Putamen (tissue), 1 donor: ENCODE results near the gene GMPR2.

Source experiments
- DNase-seq: peaks from one replicate; pipeline ENCODE4 v3.0.0-alpha.2; 2016; ENCODE audit warnings: low spot score

GMPR2 gene

DNA sequence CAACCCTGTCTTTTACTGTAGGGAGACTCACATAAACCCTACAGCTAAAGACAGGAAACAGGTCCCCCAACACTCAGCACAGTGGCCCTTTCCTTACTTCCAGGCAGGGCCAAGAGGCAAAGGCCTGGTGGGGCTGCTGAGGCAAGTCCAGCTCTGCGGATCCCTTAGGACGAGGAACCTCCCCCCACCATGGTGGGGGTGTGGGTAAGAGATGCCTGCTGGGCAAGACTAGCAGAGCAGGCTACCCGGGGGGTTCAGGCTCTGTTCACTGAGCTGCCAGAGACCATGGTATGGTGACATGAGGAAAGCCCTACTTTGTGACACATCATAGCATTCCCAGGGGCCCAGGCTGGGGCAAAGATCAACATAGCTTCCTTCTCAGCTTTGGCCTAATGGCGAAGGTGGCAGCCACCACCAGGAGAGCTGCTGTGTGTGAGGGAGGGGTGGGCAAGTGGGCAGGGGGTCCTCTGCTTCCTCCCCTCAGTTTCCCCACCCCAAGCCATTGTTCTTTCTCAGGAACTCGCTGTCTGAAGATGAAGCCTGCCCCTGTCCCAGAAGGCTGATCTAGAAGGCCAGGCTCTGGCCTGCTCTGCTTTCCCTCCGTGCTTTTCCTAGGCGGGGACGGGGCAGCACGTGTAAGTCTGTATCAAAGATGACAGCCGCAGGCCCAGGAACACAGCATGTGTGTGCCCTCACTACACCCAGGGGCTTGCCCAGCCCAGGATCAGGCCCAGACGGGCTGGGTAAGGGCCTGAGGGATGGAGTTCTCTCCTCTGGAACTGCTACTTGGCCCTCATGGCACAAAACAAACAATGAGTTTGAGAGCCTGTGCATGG, 19.8 kb downstream of the GMPR2 start:
- DNase-seq = no peak

DNA sequence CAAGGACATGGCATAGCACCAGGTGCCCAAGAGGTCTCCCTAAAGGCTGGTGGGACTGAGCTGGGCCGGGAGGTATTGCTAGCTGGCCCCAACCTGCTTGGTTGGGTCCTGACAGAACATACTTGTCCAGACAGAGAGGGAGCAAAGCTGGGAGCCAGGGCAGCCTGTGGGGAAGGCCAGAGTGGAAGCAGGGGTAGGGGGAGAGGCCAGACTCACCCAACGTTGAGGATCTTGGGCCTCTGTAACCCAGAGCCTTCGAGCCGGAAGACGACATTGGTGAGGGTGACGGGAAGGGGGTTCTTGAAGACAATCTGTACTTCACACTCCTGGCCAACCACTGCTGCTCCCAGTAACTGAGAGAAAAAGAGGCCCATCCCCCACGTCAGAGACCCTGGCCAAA, 21.2 kb downstream of the GMPR2 start:
- no peak for DNase-seq

DNA sequence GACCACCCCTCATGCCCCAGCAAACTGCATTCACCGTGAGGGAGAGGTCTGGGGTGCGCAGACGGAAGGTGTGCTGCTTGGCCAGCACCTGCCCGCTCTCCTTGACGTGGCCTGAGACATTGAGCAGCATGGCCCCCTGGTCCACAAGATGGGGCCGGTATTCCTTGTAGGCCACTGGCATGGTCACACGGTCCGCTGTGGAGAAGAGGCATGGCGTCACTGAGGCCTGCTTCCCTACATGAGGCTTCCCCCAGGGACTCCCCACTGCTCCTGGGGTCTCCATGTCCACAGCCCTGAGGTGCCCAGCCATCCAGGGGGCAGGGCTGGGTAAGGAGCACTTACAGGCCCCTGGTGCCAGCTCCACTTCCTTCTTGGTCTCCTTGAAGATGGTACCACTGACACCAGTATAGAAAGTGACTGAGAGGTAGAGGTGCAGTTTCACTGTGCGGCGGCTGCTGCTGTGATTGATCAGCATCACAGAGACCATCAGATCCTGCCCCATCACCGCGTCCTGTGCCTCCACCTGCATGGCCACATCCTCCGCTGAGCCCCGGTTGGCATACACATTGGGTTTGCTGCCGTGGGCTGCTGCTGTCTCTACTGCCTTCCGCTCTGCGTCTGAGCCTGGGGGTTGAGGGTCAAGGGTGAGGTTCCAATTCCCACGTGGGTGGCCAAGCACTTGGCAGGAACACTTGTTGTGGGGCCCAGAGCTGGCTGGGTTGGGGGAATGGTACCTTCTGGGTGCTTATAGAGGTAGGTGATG, 22.1 kb downstream of the GMPR2 start:
- DNase-seq = no peak

GRCh38 chr14:24255438-24255837, 22.7 kb downstream of the GMPR2 start:
- DNase-seq = no peak

DNA sequence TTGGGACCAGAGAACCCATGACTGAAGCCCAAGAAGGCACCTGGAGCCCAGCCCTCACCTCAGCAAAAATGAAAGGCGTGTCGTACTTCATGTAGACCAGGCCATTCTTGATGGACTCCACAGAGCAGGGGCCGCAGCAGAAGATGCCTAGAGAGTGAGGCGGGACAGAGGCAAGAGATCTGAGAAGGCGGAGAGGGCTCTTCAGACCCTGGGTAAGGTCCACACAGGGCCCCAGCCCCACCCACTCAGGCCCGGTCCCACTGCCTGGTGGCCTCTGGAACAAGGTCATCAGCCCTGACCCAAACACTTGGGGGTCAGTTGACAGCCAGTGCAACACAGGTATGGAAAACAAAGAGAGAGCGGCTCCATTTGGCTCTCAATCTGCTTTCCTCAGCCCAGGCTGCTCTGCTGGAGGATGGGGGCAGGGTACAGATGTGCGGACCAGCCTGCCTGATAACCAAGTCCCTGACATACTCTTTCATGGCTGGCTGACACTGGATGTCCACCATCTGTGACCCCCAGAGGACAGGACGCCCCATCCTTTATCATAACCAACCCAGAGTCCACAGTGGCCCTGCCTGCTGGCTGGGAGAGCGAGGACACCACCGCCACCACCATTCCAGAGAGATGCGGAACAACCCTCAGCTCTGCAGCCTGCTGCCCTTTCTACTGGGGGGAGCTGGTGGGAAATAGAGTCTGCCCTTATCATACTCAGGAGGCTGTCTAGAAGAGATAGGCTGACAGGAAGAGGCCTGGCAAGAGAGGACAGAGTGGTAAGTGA, 23.4 kb downstream of the GMPR2 start:
- DNase-seq = no peak

DNA sequence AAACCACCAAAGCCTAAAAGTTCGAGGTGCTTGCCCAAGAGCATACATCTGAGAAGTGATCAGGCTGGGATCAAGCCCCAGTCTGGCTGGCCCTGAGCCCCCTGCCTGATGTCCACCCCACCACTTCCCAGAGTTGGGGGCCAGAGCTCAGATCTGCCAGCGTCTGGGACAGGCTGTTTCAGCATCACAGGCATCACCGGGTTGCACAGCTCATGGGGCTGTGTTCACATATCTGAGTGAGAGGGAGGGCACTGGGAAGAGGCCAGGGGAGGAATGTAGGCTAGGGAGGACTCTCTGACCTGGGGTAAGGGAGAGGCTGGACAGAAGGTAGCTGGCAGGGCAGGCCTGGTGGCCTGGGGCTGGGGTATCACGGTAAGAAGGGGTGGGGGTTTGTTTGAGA, 24.2 kb downstream of the GMPR2 start:
- no peak for DNase-seq

- no peak for DNase-seq
These were observed 25.4 kb downstream of the GMPR2 start for GRCh38 chr14:24258119-24258518.

GRCh38 chr14:24258548-24259265, 26.0 kb downstream of the GMPR2 start:
- DNase-seq = no peak

- DNase-seq = no peak
These were observed 26.7 kb downstream of the GMPR2 start for GRCh38 chr14:24259282-24260025.

DNA sequence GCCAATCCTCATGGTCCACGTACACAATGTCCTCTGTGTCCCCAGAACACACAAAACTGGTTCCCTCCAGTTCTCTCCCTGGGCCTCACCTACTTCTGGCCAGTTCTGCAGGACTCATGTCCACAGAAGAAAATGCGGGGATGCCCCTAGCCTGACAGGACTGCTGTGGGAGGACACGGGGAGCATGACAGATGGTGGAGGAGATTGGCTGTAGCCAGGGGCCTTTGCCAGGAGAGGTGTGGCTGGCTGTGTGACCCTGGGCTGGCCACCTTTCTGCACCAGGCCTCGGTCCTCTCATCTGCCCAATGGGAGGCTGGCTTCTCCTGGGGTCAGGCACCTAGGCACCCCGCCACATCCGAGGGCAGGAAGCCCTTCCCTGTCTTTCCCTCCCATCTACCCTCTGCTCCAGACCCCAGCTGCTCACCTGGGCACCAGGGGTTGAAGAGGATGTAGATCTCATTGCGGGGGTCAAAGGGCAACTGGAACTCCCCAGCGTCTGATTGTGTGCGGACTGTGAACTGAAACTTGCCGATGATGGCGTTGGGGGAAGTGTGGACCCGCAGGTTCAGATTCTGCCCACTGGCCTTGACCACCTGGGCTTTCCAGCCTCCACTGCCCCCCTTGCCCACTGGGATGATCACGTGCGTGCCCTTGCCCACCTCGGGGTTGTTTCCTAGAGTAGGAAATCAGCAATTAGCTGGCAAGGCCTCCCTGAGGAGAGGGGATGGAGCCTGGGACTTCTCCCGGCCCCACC, 27.5 kb downstream of the GMPR2 start:
- no peak for DNase-seq

GRCh38 chr14:24260780-24261157, 28.0 kb downstream of the GMPR2 start:
- DNase-seq = no peak

DNA sequence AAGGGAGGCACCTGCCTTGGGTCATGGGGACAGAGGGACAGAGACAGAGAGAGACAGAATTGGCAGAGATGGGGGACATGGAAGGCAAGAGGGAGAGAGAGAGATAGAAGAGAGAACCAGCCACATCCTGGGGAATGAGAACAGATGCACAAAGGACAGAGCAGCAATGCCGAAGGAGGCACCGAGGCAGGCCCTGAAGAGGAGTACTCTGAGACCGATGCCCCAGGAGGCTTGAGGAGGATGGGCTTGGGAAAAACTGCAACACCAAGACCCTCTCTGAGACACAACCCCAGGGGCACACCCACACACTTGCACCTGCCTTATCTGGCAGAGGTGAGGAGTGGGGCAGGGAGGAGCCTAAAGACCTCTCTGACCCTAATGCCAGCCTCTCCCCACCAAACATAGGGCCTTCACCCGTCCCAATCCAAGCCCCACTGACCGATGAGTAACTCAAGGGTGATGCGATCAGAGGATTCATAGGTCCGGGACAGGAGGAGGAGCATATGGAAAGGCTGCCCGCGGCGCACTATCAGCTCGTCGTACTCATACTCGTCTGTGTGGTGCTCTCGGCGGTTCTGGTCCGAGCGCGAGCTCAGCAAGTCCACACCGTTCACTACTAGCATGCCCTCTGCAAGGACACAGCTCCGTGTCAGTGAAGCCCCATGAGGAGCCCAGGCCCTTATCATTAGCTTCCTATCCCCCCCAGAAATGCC, 28.7 kb downstream of the GMPR2 start:
- no peak for DNase-seq

DNA sequence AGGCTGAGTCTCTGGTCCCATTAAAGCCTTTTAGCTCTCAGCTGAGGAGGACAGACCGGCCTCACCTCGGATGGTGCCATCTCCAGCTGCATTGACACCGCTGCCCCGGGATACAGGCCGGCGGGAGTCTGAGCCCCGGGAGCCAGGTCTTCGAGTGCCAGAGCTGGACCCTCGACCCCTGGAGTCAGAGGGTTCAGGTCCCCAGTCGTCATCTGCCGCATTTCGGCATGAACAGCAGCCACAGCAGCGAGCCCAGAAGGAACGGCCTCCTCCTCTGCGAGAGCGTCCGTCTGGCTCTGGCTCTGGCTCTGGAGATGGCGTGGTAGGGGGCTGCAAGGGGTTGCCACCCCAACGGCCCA, 29.2 kb downstream of the GMPR2 start:
- no peak for DNase-seq

GRCh38 chr14:24262821-24263733, 30.3 kb downstream of the GMPR2 start, which contains the start of gene TGM1:
TGM1 (minus strand) TSS chr14:24263177; CDS start chr14:24262352, 825 bp downstream.
- DNase-seq = no peak

DNA sequence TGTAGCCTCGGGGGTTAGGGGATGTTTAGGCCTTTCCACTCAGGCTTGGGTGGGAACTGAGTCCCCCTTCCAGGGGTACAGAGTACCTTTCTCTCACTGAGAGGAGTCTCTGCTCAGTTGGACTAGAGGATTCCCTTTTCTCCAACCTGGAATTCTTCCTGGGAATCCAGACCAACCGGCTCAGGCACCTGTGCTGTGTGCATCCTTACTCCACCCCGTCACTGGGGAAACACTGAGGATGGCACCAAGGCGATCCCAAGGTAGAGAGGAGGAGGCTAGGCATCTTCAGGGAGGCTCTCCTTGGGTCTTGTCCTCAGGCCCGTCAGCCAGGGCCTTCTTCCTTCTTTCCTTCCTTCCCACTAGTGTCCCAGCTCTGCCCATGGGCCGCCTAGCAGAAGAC, 31.1 kb downstream of the GMPR2 start:
- DNase-seq = no peak

DNA sequence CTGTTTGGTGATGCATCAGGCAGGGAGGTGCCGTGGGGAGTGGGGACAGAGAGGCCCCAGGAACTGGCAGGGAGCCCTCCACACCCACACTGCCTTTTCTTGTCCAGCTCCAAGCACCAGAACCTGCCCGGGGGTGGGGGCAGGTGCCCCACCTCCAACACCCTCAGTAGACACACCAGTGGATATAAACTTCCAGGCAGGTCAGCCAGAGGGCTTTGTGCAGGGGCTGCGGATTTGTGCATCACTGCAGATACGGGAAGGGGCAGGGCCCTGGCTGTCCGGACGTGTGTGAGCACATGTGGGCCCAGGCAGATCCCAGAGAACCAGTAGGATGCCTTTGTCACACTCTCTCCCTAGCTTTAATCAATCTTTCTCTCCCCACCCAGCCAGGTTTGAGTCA, 31.6 kb downstream of the GMPR2 start:
- DNase-seq = no peak

GRCh38 chr14:24266344-24267244, 33.9 kb downstream of the GMPR2 start:
- no peak for DNase-seq

DNA sequence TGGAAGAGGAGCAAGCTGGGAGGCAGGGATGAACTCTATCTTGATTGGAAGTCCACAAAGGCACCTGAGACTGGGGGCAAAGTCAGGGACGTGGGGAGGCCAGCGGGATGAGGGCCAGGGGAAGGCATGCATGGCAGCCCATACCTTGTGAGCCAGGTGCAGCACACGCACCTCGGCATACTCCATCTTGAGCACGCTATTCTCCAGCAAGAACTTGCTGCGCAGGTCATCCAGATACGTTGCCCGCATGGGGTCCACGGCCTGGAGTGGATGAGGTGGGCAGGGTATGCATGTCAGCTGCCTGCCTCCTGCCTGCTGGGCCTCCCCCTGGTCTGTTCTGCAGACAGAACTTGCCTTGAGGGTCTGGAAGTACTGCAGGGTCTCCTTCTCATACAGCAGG, 34.8 kb downstream of the GMPR2 start:
- no peak for DNase-seq
